AG04450 (cell line): ENCODE measurements around the gene HABP2. TPM values are rescaled to one million over a fixed set of nuclear protein-coding genes. Genes with fewer than 3 reads are reported as not detected.

Source experiments
- CTCF ChIA-PET: fragments of 300-600, 350-600 bp; formaldehyde crosslinking; extraction: SDS; loops from one replicate; lab custom pipeline; 2022; ENCODE audit warnings: antibody characterized with exemption, inconsistent platforms; lab: Charles Lee
- POLR2A ChIA-PET: fragments of 350-600 bp; formaldehyde crosslinking; extraction: SDS; loops from one replicate; lab custom pipeline; 2021; ENCODE audit warnings: antibody characterized with exemption, inconsistent platforms; lab: Yijun Ruan, JAX
- DNase-seq: peaks from one replicate; pipeline ENCODE4 v3.0.0-alpha.2; 2011; ENCODE audit warnings: low read depth, low spot score
- H3K27ac ChIP-seq: one replicate; pipeline ENCODE4 v1.5.1; 2012; ENCODE audit warnings: low read depth, low read length, control low read depth
- H3K27me3 ChIP-seq: one replicate; pipeline ENCODE4 v1.6.0; 2012; ENCODE audit warnings: low read length; ENCODE audit not compliant: control insufficient read depth, insufficient read depth
- H3K4me3 ChIP-seq: 2 replicates; pipeline ENCODE4 v1.5.1; 2011; ENCODE audit warnings: mild to moderate bottlenecking, low read depth, low read length, control low read depth
- H3K9me3 ChIP-seq: 2 replicates; pipeline ENCODE4 v1.5.1; 2012; ENCODE audit warnings: low read length; ENCODE audit not compliant: control insufficient read depth, insufficient read depth
- polyA plus RNA-seq: library from polyadenylated mRNA; depleted of rRNA; stranded (reverse); fragments of >200 nt; gene quantifications from 2 replicates; pipeline ENCODE4 v1.2.3, GENCODE V29; 2011
- TF ChIP-seq, protein P1 (sequence below): IDR thresholded peaks from 2 replicates; pipeline ENCODE4 v1.5.1; 2011; ENCODE audit warnings: low read depth, low read length, control low read depth, inconsistent platforms

The HABP2 gene
- polyA plus RNA-seq, 1 experiment = not detected

DNA sequence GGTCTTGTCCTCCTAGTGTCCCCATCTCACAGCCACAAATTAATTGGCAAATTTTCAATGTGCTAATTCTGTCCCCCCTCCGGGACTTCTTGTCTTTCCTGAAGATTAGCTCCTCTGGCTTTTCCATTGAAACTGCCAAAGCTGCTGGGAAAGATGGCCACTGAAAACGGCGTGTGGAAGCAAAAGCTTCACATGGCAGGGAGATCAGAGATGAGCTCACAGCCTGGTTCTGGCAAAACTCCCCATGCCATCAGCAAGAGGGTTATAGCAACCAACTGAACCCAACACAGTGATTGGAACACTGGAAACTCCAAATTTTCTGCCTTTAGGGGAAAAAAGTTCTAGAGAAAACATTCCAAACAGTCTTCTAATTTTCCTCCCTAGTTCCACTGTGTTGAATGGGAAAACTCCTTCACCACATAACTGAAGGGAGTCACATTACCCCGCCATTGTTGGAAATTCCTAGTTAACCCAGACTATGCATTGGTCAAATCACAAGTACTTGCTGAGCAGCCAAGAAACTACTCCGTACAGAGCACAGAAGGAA is 74.0 kb downstream of the HABP2 start:
- no peak overlapping the region for H3K27ac ChIP-seq
- no peak for DNase-seq

DNA sequence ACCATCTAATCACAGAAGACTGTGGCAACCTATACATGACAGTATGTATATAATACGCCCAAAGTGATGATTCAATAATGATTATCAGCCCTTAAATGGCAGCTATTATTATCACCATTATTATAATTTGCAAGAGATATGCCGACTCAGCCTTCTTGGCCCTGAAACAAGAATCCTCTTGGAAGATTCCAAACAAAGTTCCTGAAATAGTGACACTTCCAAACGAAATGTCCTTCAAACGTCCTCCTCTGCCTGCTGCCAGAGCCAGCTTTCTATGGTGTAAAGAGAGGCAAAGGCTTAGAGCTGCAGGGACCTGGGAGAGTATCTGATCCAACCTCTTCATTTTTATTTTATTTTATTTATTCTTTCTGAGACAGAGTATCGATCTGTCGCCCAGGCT is 75.0 kb downstream of the HABP2 start:
- H3K4me3 ChIP-seq = no peak overlapping the region
- no peak overlapping the region for H3K27ac ChIP-seq
- DNase-seq = no peak
- ChIA-PET POLR2A (no interaction called here), CTCF (interaction anchor here (1.5 kb wide), 1 partner anchor 12 kb away, joined by 4 read pairs; no protein-coding TSS in a partner anchor)
- TF ChIP-seq, protein P1, sequence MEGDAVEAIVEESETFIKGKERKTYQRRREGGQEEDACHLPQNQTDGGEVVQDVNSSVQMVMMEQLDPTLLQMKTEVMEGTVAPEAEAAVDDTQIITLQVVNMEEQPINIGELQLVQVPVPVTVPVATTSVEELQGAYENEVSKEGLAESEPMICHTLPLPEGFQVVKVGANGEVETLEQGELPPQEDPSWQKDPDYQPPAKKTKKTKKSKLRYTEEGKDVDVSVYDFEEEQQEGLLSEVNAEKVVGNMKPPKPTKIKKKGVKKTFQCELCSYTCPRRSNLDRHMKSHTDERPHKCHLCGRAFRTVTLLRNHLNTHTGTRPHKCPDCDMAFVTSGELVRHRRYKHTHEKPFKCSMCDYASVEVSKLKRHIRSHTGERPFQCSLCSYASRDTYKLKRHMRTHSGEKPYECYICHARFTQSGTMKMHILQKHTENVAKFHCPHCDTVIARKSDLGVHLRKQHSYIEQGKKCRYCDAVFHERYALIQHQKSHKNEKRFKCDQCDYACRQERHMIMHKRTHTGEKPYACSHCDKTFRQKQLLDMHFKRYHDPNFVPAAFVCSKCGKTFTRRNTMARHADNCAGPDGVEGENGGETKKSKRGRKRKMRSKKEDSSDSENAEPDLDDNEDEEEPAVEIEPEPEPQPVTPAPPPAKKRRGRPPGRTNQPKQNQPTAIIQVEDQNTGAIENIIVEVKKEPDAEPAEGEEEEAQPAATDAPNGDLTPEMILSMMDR = no peak
- no peaks in the 10 kb centered on the region for H3K27me3 ChIP-seq
- no peaks in the 10 kb centered on the region for H3K9me3 ChIP-seq

More for the DNA sequence above, 74.0 kb downstream of the HABP2 start:
- TF ChIP-seq, protein P1 = no peak
- ChIA-PET POLR2A (no interaction called here), CTCF (interaction anchor here (1.5 kb wide), 1 partner anchor 11 kb away, joined by 4 read pairs; no protein-coding TSS in a partner anchor)
- no peak overlapping the region for H3K4me3 ChIP-seq
- H3K27me3 ChIP-seq = peaks cover 2% of the 10 kb centered on the region
- H3K9me3 ChIP-seq = no peaks in the 10 kb centered on the region

DNA sequence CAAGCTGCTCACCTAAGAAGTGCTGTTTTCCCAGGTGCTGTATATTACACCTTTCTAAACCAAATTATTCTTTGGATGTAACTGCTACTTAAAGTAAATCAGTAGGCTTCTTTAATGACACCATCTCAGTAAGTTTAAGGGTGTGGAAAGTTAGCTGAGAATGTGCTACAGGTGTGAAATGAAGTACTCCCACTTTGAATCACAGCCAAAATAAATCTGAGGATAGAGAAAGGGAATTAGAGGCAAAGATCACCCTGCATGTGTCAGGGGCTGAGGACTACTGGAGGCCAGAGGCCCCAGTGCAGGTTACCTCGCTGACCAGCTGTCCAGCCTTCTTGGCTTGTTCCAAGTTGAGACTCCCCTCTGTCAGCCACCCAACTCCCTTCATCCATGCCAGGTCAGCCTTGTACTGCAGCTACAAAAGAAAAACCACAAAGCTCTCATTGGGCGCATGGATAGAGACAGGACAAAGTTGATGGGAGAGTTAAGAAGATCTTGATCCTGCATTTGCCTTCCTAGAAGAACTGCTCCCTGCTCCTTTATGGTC is 75.8 kb downstream of the HABP2 start:
- DNase-seq = no peak
- Histone ChIP-seq H3K27me3 (no peaks in the 10 kb centered on the region), H3K27ac (no peak overlapping the region), H3K9me3 (no peaks in the 10 kb centered on the region), H3K4me3 (no peak overlapping the region)
- CTCF ChIA-PET = interaction anchor here (1.5 kb wide), 1 partner anchor 13 kb away, joined by 4 read pairs; no protein-coding TSS in a partner anchor
- POLR2A ChIA-PET = no interaction called here
- TF ChIP-seq, protein P1 = no peak

DNA sequence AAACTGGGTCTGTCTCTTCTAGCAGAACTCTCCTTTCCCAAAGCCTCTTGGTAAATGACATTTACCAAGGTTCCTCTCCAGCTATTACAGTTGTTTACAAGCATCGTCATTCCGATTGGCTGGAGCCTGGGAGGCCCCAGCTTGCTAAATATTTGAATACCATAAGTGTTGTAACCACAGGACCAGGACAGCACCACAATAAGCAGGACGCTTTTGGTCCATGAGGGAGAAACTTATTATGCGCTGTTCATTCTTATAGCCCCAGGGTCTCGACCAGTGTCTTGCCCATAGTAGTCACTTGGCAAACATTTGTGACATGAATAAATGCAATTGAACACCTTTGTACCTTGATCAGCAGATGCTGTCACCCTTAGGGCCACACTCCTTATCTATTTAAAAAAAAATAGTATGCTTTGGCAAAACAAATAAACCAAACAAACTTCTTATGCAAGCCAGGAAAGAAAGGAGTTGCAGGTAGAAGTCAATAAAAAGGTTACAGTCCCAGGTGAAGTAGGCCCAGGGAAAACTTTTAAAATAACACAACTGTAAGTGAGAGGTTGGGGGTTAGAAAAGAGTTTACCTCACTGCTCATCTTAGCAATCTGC is 78.2 kb downstream of the HABP2 start:
- no peaks in the 10 kb centered on the region for H3K27me3 ChIP-seq
- no peak overlapping the region for H3K27ac ChIP-seq
- no peak overlapping the region for H3K4me3 ChIP-seq
- ChIA-PET POLR2A (no interaction called here), CTCF (interaction anchor here (0.6 kb wide), 1 partner anchor 1540 kb away, joined by 3 read pairs; no protein-coding TSS in a partner anchor)
- H3K9me3 ChIP-seq = no peaks in the 10 kb centered on the region
- TF ChIP-seq, protein P1 = no peak
- no peak for DNase-seq
